ENCODE results near the gene FKBP8. TPM values are rescaled to one million over a fixed set of nuclear protein-coding genes. Genes with fewer than 3 reads are reported as not detected.

Gene FKBP8
- total RNA-seq, 1 experiment from 2014 or later: 184 TPM

- DNase-seq: no peak
- H3K27me3 Mint-ChIP-seq (ENCODE audit: insufficient read depth, unreplicated experiment): no peaks in the 10 kb centered on the region
- TF ChIP-seq CTCF (IDR thresholded peaks at IDR 0.05; ENCODE audit: insufficient read depth in 1 of 2, low read depth in 1 of 2, low read length in 1 of 2, severe bottlenecking in 1 of 2, unreplicated experiment in 1 of 2): no peak
- H3K9me3 Mint-ChIP-seq (ENCODE audit: unreplicated experiment): no peaks in the 10 kb centered on the region
- H3K4me3 Mint-ChIP-seq (ENCODE audit: unreplicated experiment): no peak overlapping the region
- Histone ChIP-seq H3K9me3 (no peaks in the 10 kb centered on the region), H3K27me3 (replicated peaks; ENCODE audit: control insufficient read depth, insufficient read depth, low read length) (no peaks in the 10 kb centered on the region), H3K4me1 (peaks cover 9% of the 10 kb centered on the region; the same call in 1 of the 2 replicates), H3K36me3 (ENCODE audit: control insufficient read depth, insufficient read depth, low read length) (peaks cover 1% of the 10 kb centered on the region; the same call in 1 of the 2 replicates), H3K4me3 (ENCODE audit: low read depth, low read length) (no peak overlapping the region)
- ChIA-PET CTCF (interaction anchor here (0.7 kb wide), 1 partner anchor 13 kb away, joined by 3 read pairs; no protein-coding TSS in a partner anchor), POLR2A (no interaction called here)
- peaks cover 11% of the 10 kb centered on the region for H3K4me1 Mint-ChIP-seq (ENCODE audit: low read depth, unreplicated experiment)
- H3K36me3 Mint-ChIP-seq (ENCODE audit: insufficient read depth, unreplicated experiment): peaks cover 75% of the 10 kb centered on the region
- no TSS peak for BruUV-seq (replicated peaks)
- intact Hi-C loops (cut with micrococcal nuclease; ENCODE audit: unreplicated experiment): no loop called here
- H3K27ac Mint-ChIP-seq (ENCODE audit: unreplicated experiment): no peak overlapping the region
These were observed 33.0 kb upstream of the FKBP8 start for GRCh38 chr19:18576383-18576782.

- intact Hi-C loops (cut with micrococcal nuclease; ENCODE audit: unreplicated experiment): loop anchor here (5.0 kb wide), 1 partner anchor 52 kb away; the partner anchor contains the start of gene ELL
- no peak for DNase-seq
- CTCF ChIA-PET: no interaction called here
- BruUV-seq (replicated peaks): no TSS peak
- H3K27ac Mint-ChIP-seq (ENCODE audit: unreplicated experiment): no peak overlapping the region
- Histone ChIP-seq H3K27me3 (replicated peaks; ENCODE audit: control insufficient read depth, insufficient read depth, low read length) (no peaks in the 10 kb centered on the region), H3K4me1 (peaks cover 9% of the 10 kb centered on the region; the same call in 1 of the 2 replicates), H3K36me3 (ENCODE audit: control insufficient read depth, insufficient read depth, low read length) (peaks cover 1% of the 10 kb centered on the region; the same call in 1 of the 2 replicates), H3K4me3 (ENCODE audit: low read depth, low read length) (no peak overlapping the region), H3K9me3 (no peaks in the 10 kb centered on the region)
- TF ChIP-seq CTCF (IDR thresholded peaks at IDR 0.05; ENCODE audit: insufficient read depth in 1 of 2, low read depth in 1 of 2, low read length in 1 of 2, severe bottlenecking in 1 of 2, unreplicated experiment in 1 of 2): no peak
- H3K36me3 Mint-ChIP-seq (ENCODE audit: insufficient read depth, unreplicated experiment): peaks cover 79% of the 10 kb centered on the region
- H3K27me3 Mint-ChIP-seq (ENCODE audit: insufficient read depth, unreplicated experiment): no peaks in the 10 kb centered on the region
- H3K4me3 Mint-ChIP-seq (ENCODE audit: unreplicated experiment): no peak overlapping the region
- peaks cover 11% of the 10 kb centered on the region for H3K4me1 Mint-ChIP-seq (ENCODE audit: low read depth, unreplicated experiment)
- POLR2A ChIA-PET: no interaction called here
- H3K9me3 Mint-ChIP-seq (ENCODE audit: unreplicated experiment): no peaks in the 10 kb centered on the region
These were observed 31.4 kb upstream of the FKBP8 start for GRCh38 chr19:18574691-18575291.

- DNase-seq: peak; percentile 97 to 98
- Histone ChIP-seq H3K4me3 (ENCODE audit: low read depth, low read length) (peak within 1 kb of the TSS; percentile 98), H3K36me3 (ENCODE audit: control insufficient read depth, insufficient read depth, low read length) (peaks cover 1% of the 10 kb centered on the region), H3K4me1 (peaks cover 9% of the 10 kb centered on the region; the same call in 1 of the 2 replicates), H3K27me3 (replicated peaks; ENCODE audit: control insufficient read depth, insufficient read depth, low read length) (no peaks in the 10 kb centered on the region), H3K9me3 (no peaks in the 10 kb centered on the region)
- CTCF ChIA-PET: interaction anchor here (0.7 to 2.0 kb wide), 8 partner anchors 11 to 275 kb away, joined by 3 to 17 read pairs (median 4); partner anchors contain the start of genes KXD1 and REX1BD
- Mint-ChIP-seq H3K27ac (ENCODE audit: unreplicated experiment) (peak within 1 kb of the TSS; percentile 98), H3K9me3 (ENCODE audit: unreplicated experiment) (no peaks in the 10 kb centered on the region), H3K36me3 (ENCODE audit: insufficient read depth, unreplicated experiment) (peaks cover 80% of the 10 kb centered on the region), H3K4me1 (ENCODE audit: low read depth, unreplicated experiment) (peaks cover 11% of the 10 kb centered on the region), H3K27me3 (ENCODE audit: insufficient read depth, unreplicated experiment) (no peaks in the 10 kb centered on the region), H3K4me3 (ENCODE audit: unreplicated experiment) (peak within 1 kb of the TSS; percentile 93)
- TF ChIP-seq CTCF (IDR thresholded peaks at IDR 0.05; ENCODE audit: insufficient read depth in 1 of 2, low read depth in 1 of 2, low read length in 1 of 2, severe bottlenecking in 1 of 2, unreplicated experiment in 1 of 2): no peak
- TSS peak; percentile 63 for BruUV-seq (replicated peaks)
- POLR2A ChIA-PET: interaction anchor here (0.6 to 2.1 kb wide), 7 partner anchors 14 to 347 kb away, joined by 3 to 10 read pairs (median 4); partner anchors contain the start of genes COPE, DDX49, KXD1 and REX1BD
- intact Hi-C loops (cut with micrococcal nuclease; ENCODE audit: unreplicated experiment): loop anchor here (1.0 to 5.0 kb wide), 2 partner anchors 14 to 49 kb away; partner anchors contain the start of genes ELL and KXD1
These were observed 28.4 kb upstream of the FKBP8 start, which contains the start of gene UBA52 for GRCh38 chr19:18571564-18572344. Gene UBA52 (plus strand): TSS chr19:18571857. CDS start chr19:18573301, 1,444 bp downstream.
